ENCODE results near the gene CARD10. TPM values are rescaled to one million over a fixed set of nuclear protein-coding genes. Genes with fewer than 3 reads are reported as not detected.

Gene CARD10
- total RNA-seq, 1 donor from 2014 or later: 1.5 TPM

- peaks cover 2% of the 10 kb centered on the region for H3K9me3 Mint-ChIP-seq
- H3K36me3 Mint-ChIP-seq: no peaks in the 10 kb centered on the region
- Histone ChIP-seq H2AFZ (replicated peaks) (no peak overlapping the region), H3K9me3 (ENCODE audit: low read depth) (no peaks in the 10 kb centered on the region), H3K27ac (no peak overlapping the region), H4K20me1 (ENCODE audit: low read depth) (peaks cover 4% of the 10 kb centered on the region), H3K4me1 (peaks cover 10% of the 10 kb centered on the region), H3K4me2 (peak overlapping the region; percentile 52), H3K27me3 (no peaks in the 10 kb centered on the region), H3K4me3 (no peak overlapping the region), H3F3A (ENCODE audit: low read depth) (no peaks in the 10 kb centered on the region), H3K36me3 (no peaks in the 10 kb centered on the region), H3K79me2 (ENCODE audit: low read depth) (no peaks in the 10 kb centered on the region), H3K9ac (no peak overlapping the region)
- H3K27ac Mint-ChIP-seq: no peak overlapping the region
- no peak overlapping the region for H3K4me3 Mint-ChIP-seq
- H3K27me3 Mint-ChIP-seq (ENCODE audit: insufficient read depth, low read depth): peaks cover 22% of the 10 kb centered on the region
- TF ChIP-seq EZH2phosphoT487 (IDR thresholded peaks at IDR 0.05) (no peak), CTCF (IDR thresholded peaks at IDR 0.05) (no peak)
- H3K4me1 Mint-ChIP-seq: peaks cover 13% of the 10 kb centered on the region
- no peak for DNase-seq (ENCODE audit: low spot score)
These were observed 51.7 kb downstream of the CARD10 start for GRCh38 chr22:37467391-37467955.

- peaks cover 10% of the 10 kb centered on the region for H3K4me1 ChIP-seq
- no peaks in the 10 kb centered on the region for H3K36me3 ChIP-seq
- no peak overlapping the region for H3K27ac ChIP-seq
- H3K4me2 ChIP-seq: no peak overlapping the region
- H3K4me1 Mint-ChIP-seq: peaks cover 18% of the 10 kb centered on the region
- peaks cover 2% of the 10 kb centered on the region for H3K9me3 Mint-ChIP-seq
- H3K9ac ChIP-seq: no peak overlapping the region
- DNase-seq (ENCODE audit: low spot score): no peak
- TF ChIP-seq EZH2phosphoT487 (IDR thresholded peaks at IDR 0.05): no peak
- no peak for TF ChIP-seq CTCF (IDR thresholded peaks at IDR 0.05)
- H2AFZ ChIP-seq (replicated peaks): no peak overlapping the region
- no peaks in the 10 kb centered on the region for H3F3A ChIP-seq (ENCODE audit: low read depth)
- H3K27ac Mint-ChIP-seq: no peak overlapping the region
- H3K36me3 Mint-ChIP-seq: no peaks in the 10 kb centered on the region
- H3K9me3 ChIP-seq (ENCODE audit: low read depth): no peaks in the 10 kb centered on the region
- peaks cover 8% of the 10 kb centered on the region for H4K20me1 ChIP-seq (ENCODE audit: low read depth)
- H3K4me3 ChIP-seq: no peak overlapping the region
- H3K27me3 Mint-ChIP-seq (ENCODE audit: insufficient read depth, low read depth): peaks cover 31% of the 10 kb centered on the region
- H3K4me3 Mint-ChIP-seq: no peak overlapping the region
- H3K79me2 ChIP-seq (ENCODE audit: low read depth): no peaks in the 10 kb centered on the region
- no peaks in the 10 kb centered on the region for H3K27me3 ChIP-seq
These were observed 55.0 kb downstream of the CARD10 start for GRCh38 chr22:37464181-37464580.

GRCh38 chr22:37462983-37463382 lies 56.2 kb downstream of the CARD10 start:
- Histone ChIP-seq H3K4me1 (peaks cover 9% of the 10 kb centered on the region), H3F3A (ENCODE audit: low read depth) (no peaks in the 10 kb centered on the region), H4K20me1 (ENCODE audit: low read depth) (peaks cover 8% of the 10 kb centered on the region), H3K9me3 (ENCODE audit: low read depth) (no peaks in the 10 kb centered on the region), H2AFZ (replicated peaks) (no peak overlapping the region), H3K4me3 (no peak overlapping the region), H3K9ac (no peak overlapping the region), H3K4me2 (no peak overlapping the region), H3K27ac (no peak overlapping the region), H3K79me2 (ENCODE audit: low read depth) (no peaks in the 10 kb centered on the region), H3K27me3 (peaks cover 7% of the 10 kb centered on the region), H3K36me3 (no peaks in the 10 kb centered on the region)
- Mint-ChIP-seq H3K36me3 (no peaks in the 10 kb centered on the region), H3K27ac (no peak overlapping the region), H3K27me3 (ENCODE audit: insufficient read depth, low read depth) (peaks cover 30% of the 10 kb centered on the region), H3K4me3 (no peak overlapping the region), H3K9me3 (peaks cover 2% of the 10 kb centered on the region), H3K4me1 (peaks cover 15% of the 10 kb centered on the region)
- no peak for TF ChIP-seq EZH2 (IDR thresholded peaks at IDR 0.05)
- no peak for TF ChIP-seq EZH2phosphoT487 (IDR thresholded peaks at IDR 0.05)
- no peak for TF ChIP-seq CTCF (IDR thresholded peaks at IDR 0.05)
- peak; percentile 86 for DNase-seq (ENCODE audit: low spot score)

All from neural progenitor cell (in vitro differentiated cells).